Glutamatergic neuron (in vitro differentiated cells): ENCODE data around the gene NFATC1. TPM values are rescaled to one million over a fixed set of nuclear protein-coding genes. Genes with fewer than 3 reads are reported as not detected.

Experiments
- DNase-seq: peaks from one replicate; pipeline ENCODE4 v3.0.0; 2022
- H3K27ac Mint-ChIP-seq: one replicate; pipeline ENCODE4 v1.8.0; 2020; ENCODE audit warnings: mild to moderate bottlenecking, mixed read lengths, inconsistent platforms; ENCODE audit not compliant: unreplicated experiment
- H3K27me3 Mint-ChIP-seq: one replicate; pipeline ENCODE4 v1.8.0; 2020; ENCODE audit warnings: mild to moderate bottlenecking, moderate library complexity, mixed read lengths, inconsistent platforms; ENCODE audit not compliant: unreplicated experiment
- H3K36me3 Mint-ChIP-seq: one replicate; pipeline ENCODE4 v1.8.0; 2020; ENCODE audit warnings: mild to moderate bottlenecking, mixed read lengths, inconsistent platforms; ENCODE audit not compliant: unreplicated experiment
- H3K4me1 Mint-ChIP-seq: one replicate; pipeline ENCODE4 v1.8.0; 2020; ENCODE audit warnings: mild to moderate bottlenecking, low read depth, mixed read lengths, inconsistent platforms; ENCODE audit not compliant: unreplicated experiment
- H3K4me3 Mint-ChIP-seq: one replicate; pipeline ENCODE4 v1.8.0; 2020; ENCODE audit warnings: mild to moderate bottlenecking, mixed read lengths, inconsistent platforms; ENCODE audit not compliant: unreplicated experiment
- H3K9me3 Mint-ChIP-seq: one replicate; pipeline ENCODE4 v1.8.0; 2020; ENCODE audit warnings: mild to moderate bottlenecking, moderate library complexity, mixed read lengths, inconsistent platforms; ENCODE audit not compliant: unreplicated experiment
- CTCF ChIP-seq: fragments of 200-600 bp; sonication (generic); IDR thresholded peaks from one replicate; pipeline ENCODE4 v1.5.0; 2021; ENCODE audit not compliant: partially characterized antibody, unreplicated experiment
- total RNA-seq: library from RNA; stranded (reverse); fragmentation: NEBNext Ultra II Directional; extraction: Animal tissue kit (Norgen Biotek cat#: 25700); gene quantifications from one replicate; pipeline ENCODE4 v1.2.1, GENCODE V29; 2021; ENCODE audit not compliant: unreplicated experiment

Gene NFATC1
- total RNA-seq, 1 donor from 2014 or later, result 5.3 TPM

- peaks cover 4% of the 10 kb centered on the region for H3K27me3 Mint-ChIP-seq
- H3K4me1 Mint-ChIP-seq, result peaks cover 10% of the 10 kb centered on the region
- peaks cover 12% of the 10 kb centered on the region for H3K36me3 Mint-ChIP-seq
- no peak overlapping the region for H3K4me3 Mint-ChIP-seq
- TF ChIP-seq CTCF, result no peak
- no peak overlapping the region for H3K27ac Mint-ChIP-seq
- H3K9me3 Mint-ChIP-seq, result peaks cover 1% of the 10 kb centered on the region
- DNase-seq, result peak; percentile 39
These were observed 16.1 kb downstream of the NFATC1 start for GRCh38 chr18:79411614-79412526.

GRCh38 chr18:79413025-79413424, 17.3 kb downstream of the NFATC1 start:
- DNase-seq, result no peak
- peaks cover 10% of the 10 kb centered on the region for H3K4me1 Mint-ChIP-seq
- H3K36me3 Mint-ChIP-seq, result peaks cover 12% of the 10 kb centered on the region
- H3K9me3 Mint-ChIP-seq, result peaks cover 1% of the 10 kb centered on the region
- TF ChIP-seq CTCF, result no peak
- H3K27ac Mint-ChIP-seq, result no peak overlapping the region
- peaks cover 4% of the 10 kb centered on the region for H3K27me3 Mint-ChIP-seq
- H3K4me3 Mint-ChIP-seq, result peak overlapping the region; percentile 0

- H3K4me1 Mint-ChIP-seq, result peaks cover 10% of the 10 kb centered on the region
- H3K4me3 Mint-ChIP-seq, result peak overlapping the region; percentile 0
- H3K27me3 Mint-ChIP-seq, result peaks cover 4% of the 10 kb centered on the region
- peaks cover 1% of the 10 kb centered on the region for H3K9me3 Mint-ChIP-seq
- DNase-seq, result peak; percentile 13
- no peak for TF ChIP-seq CTCF
- peaks cover 12% of the 10 kb centered on the region for H3K36me3 Mint-ChIP-seq
- H3K27ac Mint-ChIP-seq, result no peak overlapping the region
These were observed 17.7 kb downstream of the NFATC1 start for GRCh38 chr18:79413426-79413825.

GRCh38 chr18:79413901-79414300, 18.2 kb downstream of the NFATC1 start:
- Mint-ChIP-seq H3K9me3 (peaks cover 1% of the 10 kb centered on the region), H3K4me1 (peaks cover 10% of the 10 kb centered on the region), H3K27ac (no peak overlapping the region)

More at GRCh38 chr18:79413901-79414300, 18.2 kb downstream of the NFATC1 start:
- H3K36me3 Mint-ChIP-seq, result peaks cover 12% of the 10 kb centered on the region
- no peak for TF ChIP-seq CTCF
- H3K27me3 Mint-ChIP-seq, result peaks cover 4% of the 10 kb centered on the region
- no peak for DNase-seq
- H3K4me3 Mint-ChIP-seq, result no peak overlapping the region
